Mesenchymal stem cell (in vitro differentiated cells and primary cell): ENCODE results near the gene CADPS. TPM values are rescaled to one million over a fixed set of nuclear protein-coding genes. Genes with fewer than 3 reads are reported as not detected.

ENCODE experiments used
- DNase-seq: peaks from one replicate; pipeline ENCODE4 v3.0.0-alpha.2; 2013
- H2AFZ ChIP-seq: one replicate; pipeline ENCODE4 v1.6.1; 2013; ENCODE audit warnings: low read depth, mild to moderate bottlenecking, control low read depth, inconsistent platforms, low read length, moderate library complexity
- H2AK5ac ChIP-seq: 2 replicates; pipeline ENCODE4 v1.6.1; 2013; ENCODE audit warnings: low read length, moderate library complexity, mild to moderate bottlenecking, inconsistent platforms; ENCODE audit not compliant: severe bottlenecking
- H2BK120ac ChIP-seq: one replicate; pipeline ENCODE4 v1.6.1; 2013; ENCODE audit warnings: low read depth, mild to moderate bottlenecking, inconsistent platforms, low read length, moderate library complexity
- H2BK12ac ChIP-seq, 2 experiments: one replicate each; pipeline ENCODE4 v1.6.1; 2013; ENCODE audit warnings: inconsistent platforms in 2 of 2, low read length in 2 of 2, mild to moderate bottlenecking in 2 of 2, moderate library complexity in 2 of 2, control low read depth in 1 of 2
- H2BK15ac ChIP-seq: one replicate; pipeline ENCODE4 v1.6.1; 2013; ENCODE audit warnings: mild to moderate bottlenecking, low read depth, inconsistent platforms; ENCODE audit not compliant: poor library complexity, severe bottlenecking
- H2BK5ac ChIP-seq: 2 replicates; pipeline ENCODE4 v1.6.1; 2013; ENCODE audit warnings: low read depth, mild to moderate bottlenecking, low read length, control low read depth, inconsistent platforms; ENCODE audit not compliant: poor library complexity, severe bottlenecking
- H3K14ac ChIP-seq, 2 experiments: one replicate each; pipeline ENCODE4 v1.6.1; 2013; ENCODE audit warnings: inconsistent platforms in 2 of 2, low read length in 2 of 2, control low read depth in 1 of 2, mild to moderate bottlenecking in 1 of 2, moderate library complexity in 1 of 2
- H3K18ac ChIP-seq, 2 experiments: one replicate each; pipeline ENCODE4 v1.6.1; 2013; ENCODE audit warnings: inconsistent platforms in 2 of 2, low read length in 2 of 2, control low read depth in 1 of 2, low read depth in 1 of 2, mild to moderate bottlenecking in 1 of 2
- H3K23ac ChIP-seq, 2 experiments: one replicate each; pipeline ENCODE4 v1.6.1; 2013; ENCODE audit warnings: inconsistent platforms in 2 of 2, low read length in 2 of 2, mild to moderate bottlenecking in 2 of 2, moderate library complexity in 2 of 2, control low read depth in 1 of 2
- H3K27ac ChIP-seq: 2 replicates; pipeline ENCODE4 v1.5.1; 2013; ENCODE audit warnings: mild to moderate bottlenecking, moderate library complexity, low read length, control low read depth, inconsistent platforms; ENCODE audit not compliant: poor library complexity, severe bottlenecking
- H3K27me3 ChIP-seq, 2 experiments: 2 replicates each; pipeline versions ENCODE4 v1.6.1 to v1.7.0; 2013; ENCODE audit warnings: low read length in 2 of 2, mild to moderate bottlenecking in 2 of 2, moderate library complexity in 2 of 2, control low read depth in 1 of 2, inconsistent platforms in 1 of 2; ENCODE audit not compliant: control insufficient read depth in 1 of 2, insufficient read depth in 1 of 2
- H3K36me3 ChIP-seq, 2 experiments: 2 replicates each; pipeline versions ENCODE4 v1.6.1 to v1.7.0; 2013; ENCODE audit warnings: low read length in 2 of 2, control low read depth in 1 of 2, inconsistent platforms in 1 of 2, low read depth in 1 of 2, mild to moderate bottlenecking in 1 of 2; ENCODE audit not compliant: insufficient read depth in 2 of 2, control insufficient read depth in 1 of 2
- H3K4ac ChIP-seq, 2 experiments: one replicate each; pipeline ENCODE4 v1.6.1; 2013; ENCODE audit warnings: inconsistent platforms in 2 of 2, low read length in 2 of 2, mild to moderate bottlenecking in 2 of 2, moderate library complexity in 2 of 2, control low read depth in 1 of 2, low read depth in 1 of 2
- H3K4me1 ChIP-seq: 2 replicates; pipeline ENCODE4 v1.6.1; 2013; ENCODE audit warnings: low read depth, low read length, control low read depth; ENCODE audit not compliant: control insufficient read depth, insufficient read depth
- H3K4me2 ChIP-seq: 2 replicates; pipeline ENCODE4 v1.6.1; 2013; ENCODE audit warnings: low read length, mild to moderate bottlenecking, inconsistent platforms; ENCODE audit not compliant: poor library complexity, severe bottlenecking
- H3K4me3 ChIP-seq, 2 experiments: 2 replicates each; pipeline versions ENCODE4 v1.5.1 to v1.7.0; 2013; ENCODE audit warnings: low read length in 2 of 2, mild to moderate bottlenecking in 2 of 2, control low read depth in 1 of 2, low read depth in 1 of 2; ENCODE audit not compliant: insufficient read depth in 1 of 2
- H3K79me1 ChIP-seq: replicated peaks from 2 replicates; pipeline ENCODE4 v1.6.1; 2013; ENCODE audit warnings: mild to moderate bottlenecking, control low read depth, low read length, inconsistent platforms; ENCODE audit not compliant: poor library complexity, severe bottlenecking
- H3K9ac ChIP-seq: 2 replicates; pipeline ENCODE4 v1.7.0; 2013; ENCODE audit warnings: mild to moderate bottlenecking, low read length, moderate library complexity
- H3K9me3 ChIP-seq: 2 replicates; pipeline ENCODE4 v1.7.0; 2013; ENCODE audit warnings: mild to moderate bottlenecking, low read length; ENCODE audit not compliant: control insufficient read depth
- H4K8ac ChIP-seq: one replicate; pipeline ENCODE4 v1.6.1; 2013; ENCODE audit warnings: inconsistent platforms, mild to moderate bottlenecking, low read length, moderate library complexity
- H4K91ac ChIP-seq: one replicate; pipeline ENCODE4 v1.6.1; 2013; ENCODE audit warnings: mild to moderate bottlenecking, low read length, inconsistent platforms
- WGBS: methylation state at CpG from one replicate; pipeline ENCODE4 v1.1.7; 2013; ENCODE audit warnings: mixed read lengths; 5-methylcytosine and 5-hydroxymethylcytosine counted together
- polyA plus RNA-seq, 2 experiments: library from polyadenylated mRNA; stranded (reverse); fragments of 200-250 nt; gene quantifications; one replicate each; pipeline ENCODE4 v1.2.3, GENCODE V29; 2013

CADPS gene
- 0.03 TPM for polyA plus RNA-seq (2013, experiment 1 of 2)
- polyA plus RNA-seq (2013, experiment 2 of 2) = 0.07 TPM

DNA sequence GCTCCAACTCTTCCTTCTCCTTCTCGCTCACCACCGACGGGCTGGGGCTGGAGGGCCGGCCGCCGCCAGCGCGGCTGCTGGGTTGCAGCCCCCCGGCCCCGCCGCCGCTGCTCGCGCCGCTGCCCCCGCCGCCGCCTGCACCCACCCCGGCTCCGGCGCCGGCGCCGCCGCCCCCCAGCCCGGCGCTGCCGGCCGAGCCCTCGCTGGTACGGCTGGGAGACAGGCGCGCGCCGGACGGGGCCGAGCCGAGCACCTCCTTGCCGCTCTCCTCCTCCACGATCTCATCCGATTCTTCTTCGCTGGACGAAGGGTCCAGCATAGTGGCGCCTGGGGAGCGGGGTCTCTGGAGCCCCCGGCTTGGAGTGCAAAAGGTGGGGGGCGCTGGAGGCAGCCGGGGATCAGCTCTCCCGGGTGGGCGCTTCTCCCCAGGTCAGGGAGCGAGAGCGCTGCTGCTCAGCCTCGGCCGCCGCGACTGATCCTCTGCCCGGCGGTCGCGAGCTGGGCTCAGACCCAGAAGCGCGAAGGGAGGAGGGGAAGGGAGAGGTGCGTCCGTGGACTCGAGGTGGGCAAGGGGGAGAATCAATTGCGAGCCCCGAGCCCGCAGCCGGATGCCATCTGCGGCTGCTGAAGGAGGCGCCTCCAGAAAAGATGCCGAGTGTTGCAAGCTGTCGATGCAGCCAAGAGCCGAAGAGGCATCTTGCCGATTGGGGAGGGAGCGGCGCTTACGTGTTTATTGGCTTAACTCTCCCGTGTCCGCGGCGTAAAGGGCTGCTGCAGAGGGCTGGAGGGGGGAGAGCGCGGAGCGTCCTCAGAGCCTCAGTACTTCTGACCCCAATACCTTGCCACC, at the start of gene CADPS:
CADPS (minus strand) TSS at position 706 of the 847 bp plus-strand sequence; CDS start at position 319, 387 bp downstream.
- Histone ChIP-seq H2BK5ac (no peak within 1 kb of the TSS), H3K4me2 (peak within 1 kb of the TSS; percentile 61), H2AK5ac (no peak within 1 kb of the TSS), H4K8ac (no peak within 1 kb of the TSS), H3K14ac (no peak within 1 kb of the TSS), H3K36me3 (no peaks in the 10 kb centered on the region), H3K23ac (no peak within 1 kb of the TSS), H2BK15ac (no peak within 1 kb of the TSS), H3K4me1 (peaks cover 13% of the 10 kb centered on the region), H3K79me1 (no peaks in the 10 kb centered on the region), H3K9ac (no peak within 1 kb of the TSS), H3K4me3 (peak within 1 kb of the TSS; percentile 28 to 73), H3K9me3 (peaks cover 6% of the 10 kb centered on the region), H3K18ac (no peak within 1 kb of the TSS), H3K27me3 (peaks cover 40 to 52% of the 10 kb centered on the region in 2 experiments), H2AFZ (no peak within 1 kb of the TSS), H3K4ac (no peak within 1 kb of the TSS), H4K91ac (no peak within 1 kb of the TSS), H3K27ac (no peak within 1 kb of the TSS), H2BK12ac (no peak within 1 kb of the TSS), H2BK120ac (no peak within 1 kb of the TSS)
- DNase-seq = no peak
- 1% methylated on average over 50 of the region's 85 CpGs for WGBS

DNA sequence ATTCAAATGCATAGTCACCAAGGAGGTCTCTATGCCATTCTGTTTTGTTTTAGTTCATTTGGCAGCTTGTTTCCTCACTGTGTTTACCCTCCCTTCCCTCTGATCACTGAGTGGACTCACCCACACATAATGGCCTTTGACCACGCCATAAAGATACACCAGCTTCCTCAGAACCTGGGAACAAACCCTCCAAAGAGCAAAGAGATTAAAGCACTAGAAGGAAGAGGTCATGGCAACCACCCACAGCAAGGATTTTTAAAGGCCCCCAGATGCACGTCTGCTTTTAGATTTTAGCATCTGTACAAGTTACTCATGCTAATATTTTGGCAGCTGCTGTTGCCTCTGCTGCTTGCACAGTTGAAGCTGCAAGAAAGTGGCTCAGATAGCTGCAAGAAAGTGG, 47.9 kb upstream of the CADPS start:
- H3K27ac ChIP-seq = no peak overlapping the region

GRCh38 chr3:62922326-62922725, 47.1 kb upstream of the CADPS start:
- Histone ChIP-seq H4K91ac (no peak overlapping the region), H3K23ac (no peak overlapping the region)
- WGBS = 45% methylated on average over 2 of the region's 2 CpGs

More for the DNA sequence above, 47.9 kb upstream of the CADPS start:
- H3K9me3 ChIP-seq = no peaks in the 10 kb centered on the region
- no peak overlapping the region for H2BK12ac ChIP-seq
- H4K91ac ChIP-seq = peak overlapping the region; percentile 50
- H3K14ac ChIP-seq = no peak overlapping the region
- no peak overlapping the region for H3K4me3 ChIP-seq
- no peak overlapping the region for H3K18ac ChIP-seq
- no peak overlapping the region for H3K9ac ChIP-seq
- no peaks in the 10 kb centered on the region for H3K36me3 ChIP-seq
- H4K8ac ChIP-seq = no peak overlapping the region
- H3K23ac ChIP-seq = no peak overlapping the region
- no peaks in the 10 kb centered on the region for H3K79me1 ChIP-seq
- H2BK15ac ChIP-seq = no peak overlapping the region
- H3K27me3 ChIP-seq = no peaks in the 10 kb centered on the region
- H2AK5ac ChIP-seq = no peak overlapping the region
- no peak overlapping the region for H3K4me2 ChIP-seq
- DNase-seq = no peak
- no peak overlapping the region for H2BK120ac ChIP-seq
- no peaks in the 10 kb centered on the region for H3K4me1 ChIP-seq
- 21% methylated on average over 2 of the region's 2 CpGs for WGBS
- no peak overlapping the region for H2AFZ ChIP-seq
- peak overlapping the region in 1 of 2 experiments; percentile 30 for H3K4ac ChIP-seq
- H2BK5ac ChIP-seq = no peak overlapping the region

DNA sequence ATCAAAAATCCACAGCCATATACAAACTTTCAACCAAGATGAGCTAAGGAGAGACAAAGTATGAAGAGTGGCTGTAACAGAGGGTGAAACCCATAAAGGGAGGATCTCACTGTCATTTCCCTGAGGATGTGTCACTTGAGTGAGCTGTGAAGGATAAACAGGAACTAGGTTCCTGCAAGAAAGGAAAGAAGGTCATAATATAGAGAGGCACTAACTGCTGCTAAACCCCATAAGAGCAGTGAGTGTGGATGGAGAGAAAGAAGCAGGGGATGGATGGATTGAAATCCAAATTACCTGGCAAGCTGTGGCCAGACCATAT, 45.2 kb upstream of the CADPS start:
- H3K4ac ChIP-seq = no peak overlapping the region
- H3K79me1 ChIP-seq = no peaks in the 10 kb centered on the region
- no peak overlapping the region for H3K27ac ChIP-seq
- H3K4me2 ChIP-seq = no peak overlapping the region
- no peak overlapping the region for H4K8ac ChIP-seq
- H2BK15ac ChIP-seq = no peak overlapping the region
- H3K4me1 ChIP-seq = no peaks in the 10 kb centered on the region
- no peaks in the 10 kb centered on the region for H3K9me3 ChIP-seq
- no peak overlapping the region for H2AK5ac ChIP-seq
- no peak overlapping the region for H3K4me3 ChIP-seq
- H3K27me3 ChIP-seq = no peaks in the 10 kb centered on the region
- no peak overlapping the region for H3K23ac ChIP-seq
- H2BK5ac ChIP-seq = no peak overlapping the region
- no peak overlapping the region for H4K91ac ChIP-seq
- no peak overlapping the region for H2AFZ ChIP-seq
- H3K36me3 ChIP-seq = no peaks in the 10 kb centered on the region
- DNase-seq = no peak
- no peak overlapping the region for H2BK12ac ChIP-seq
- no peak overlapping the region for H3K9ac ChIP-seq
- H3K14ac ChIP-seq = no peak overlapping the region
- no peak overlapping the region for H3K18ac ChIP-seq
- H2BK120ac ChIP-seq = no peak overlapping the region

More at GRCh38 chr3:62922326-62922725, 47.1 kb upstream of the CADPS start:
- Histone ChIP-seq H3K36me3 (no peaks in the 10 kb centered on the region), H3K79me1 (no peaks in the 10 kb centered on the region), H2BK15ac (no peak overlapping the region), H3K27ac (no peak overlapping the region), H3K9ac (no peak overlapping the region), H3K4me1 (no peaks in the 10 kb centered on the region), H3K9me3 (no peaks in the 10 kb centered on the region), H3K14ac (no peak overlapping the region), H2BK12ac (no peak overlapping the region), H2AFZ (no peak overlapping the region), H3K4me2 (no peak overlapping the region), H2BK5ac (no peak overlapping the region), H3K4me3 (no peak overlapping the region), H3K27me3 (no peaks in the 10 kb centered on the region), H2BK120ac (no peak overlapping the region), H3K18ac (no peak overlapping the region), H2AK5ac (no peak overlapping the region), H3K4ac (no peak overlapping the region), H4K8ac (no peak overlapping the region)
- peak; percentile 52 for DNase-seq
